Activated CD4-positive, alpha-beta T cell treated with anti-CD3 and anti-CD28 coated beads for 24 hours (primary cell): ENCODE measurements around the gene SCAMP5.

Experiments
- DNase-seq, 2 donors: peaks; one replicate each; pipeline ENCODE4 v3.0.0-alpha.2; 2020; ENCODE audit warnings: low read depth in 2 of 2

SCAMP5 gene

DNA sequence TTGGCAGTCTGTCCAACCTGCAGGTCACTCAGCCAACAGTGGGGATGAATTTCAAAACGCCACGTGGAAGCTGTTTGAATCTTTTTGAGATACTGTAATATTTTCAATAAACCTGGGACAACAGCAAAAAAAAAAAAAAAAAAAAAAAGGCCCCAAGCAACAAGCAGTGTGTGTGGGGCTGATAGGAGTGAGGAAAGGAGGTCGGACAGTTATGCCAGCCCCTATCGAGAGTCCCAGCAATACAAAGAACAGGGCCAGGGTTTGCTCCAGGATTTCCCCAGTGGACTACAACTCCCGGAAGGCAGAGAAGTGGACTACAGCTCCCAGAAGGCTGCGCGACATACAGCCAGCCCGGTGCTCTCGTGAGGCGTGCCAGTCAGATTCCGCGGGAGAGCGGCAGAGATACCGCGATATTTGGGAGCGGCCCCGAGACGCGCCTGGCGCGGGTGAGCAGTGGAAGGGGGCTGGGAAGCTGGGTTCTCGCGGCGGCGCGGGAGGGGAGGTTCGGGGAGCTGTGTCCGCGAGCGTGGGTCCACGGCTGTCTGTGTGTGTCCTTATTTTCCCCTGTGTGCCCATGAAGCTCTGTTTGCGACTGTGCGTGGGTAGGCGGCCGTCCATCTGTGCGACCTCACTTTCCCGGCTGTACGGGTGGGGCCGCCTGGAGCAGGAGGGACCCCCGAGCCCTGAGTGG is 28.0 kb downstream of the SCAMP5 start, which contains the start of gene PPCDC:
Gene PPCDC, plus strand, starts transcription at position 410 of the 691 bp plus-strand sequence. CDS start 4,729 bp downstream, outside the sequence.
- peak; percentile 89 to 92 for DNase-seq

DNA sequence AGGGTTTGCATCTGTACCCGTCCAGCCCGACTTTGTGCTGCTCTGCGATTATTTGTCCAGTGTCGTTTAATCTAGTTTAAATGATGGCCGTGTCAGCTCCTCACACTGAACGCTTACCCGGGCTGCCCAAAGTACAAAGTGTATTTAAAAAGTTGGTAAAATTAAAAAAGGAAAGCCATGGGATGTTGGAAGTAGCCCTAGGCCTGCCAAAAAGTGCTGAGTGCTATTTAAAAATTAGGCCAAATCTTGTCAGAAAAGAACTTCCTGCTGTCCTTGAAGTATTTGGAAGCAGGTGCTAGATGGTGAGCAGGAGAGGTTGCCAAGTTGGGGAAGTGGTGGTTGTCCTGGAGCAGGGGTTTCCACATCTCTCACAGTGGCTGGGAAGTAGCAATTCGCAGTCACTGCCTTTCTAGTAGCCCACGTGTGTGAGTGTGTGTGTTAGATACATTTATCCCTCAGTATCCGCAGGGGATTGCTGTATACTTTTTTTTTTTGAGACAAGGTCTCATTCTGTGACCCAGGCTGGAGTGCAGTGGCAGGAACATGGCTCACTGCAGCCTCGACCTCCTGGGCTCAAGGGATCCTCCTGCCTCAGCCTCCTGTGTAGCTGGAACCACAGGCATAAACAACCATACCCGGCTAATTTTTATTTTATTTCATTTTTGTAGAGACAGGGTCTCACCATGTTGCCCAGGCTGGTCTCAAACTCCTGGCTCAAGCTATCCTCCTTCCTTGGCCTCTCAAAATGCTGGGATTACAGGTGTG is 28.7 kb downstream of the SCAMP5 start:
- DNase-seq: no peak

DNA sequence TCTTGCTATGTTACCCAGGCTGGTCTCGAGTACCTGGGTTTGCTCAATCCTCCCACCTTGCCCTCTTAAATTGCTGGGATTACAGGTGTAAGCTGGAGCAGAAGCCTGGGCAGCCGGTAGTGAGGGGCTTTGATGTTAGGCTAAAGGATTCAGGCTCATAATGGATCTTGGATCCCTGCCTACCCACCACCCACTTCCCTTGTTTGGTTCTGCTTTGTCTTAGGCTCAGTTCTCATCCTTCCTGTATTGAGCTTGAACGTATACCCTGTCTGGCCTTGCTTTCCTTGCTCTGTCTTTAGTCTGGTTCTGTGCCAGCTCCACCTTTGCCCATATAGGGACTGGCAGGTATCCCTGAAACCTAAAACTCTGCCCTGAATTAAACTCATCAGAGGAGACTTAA is 29.7 kb downstream of the SCAMP5 start:
- DNase-seq: no peak

DNA sequence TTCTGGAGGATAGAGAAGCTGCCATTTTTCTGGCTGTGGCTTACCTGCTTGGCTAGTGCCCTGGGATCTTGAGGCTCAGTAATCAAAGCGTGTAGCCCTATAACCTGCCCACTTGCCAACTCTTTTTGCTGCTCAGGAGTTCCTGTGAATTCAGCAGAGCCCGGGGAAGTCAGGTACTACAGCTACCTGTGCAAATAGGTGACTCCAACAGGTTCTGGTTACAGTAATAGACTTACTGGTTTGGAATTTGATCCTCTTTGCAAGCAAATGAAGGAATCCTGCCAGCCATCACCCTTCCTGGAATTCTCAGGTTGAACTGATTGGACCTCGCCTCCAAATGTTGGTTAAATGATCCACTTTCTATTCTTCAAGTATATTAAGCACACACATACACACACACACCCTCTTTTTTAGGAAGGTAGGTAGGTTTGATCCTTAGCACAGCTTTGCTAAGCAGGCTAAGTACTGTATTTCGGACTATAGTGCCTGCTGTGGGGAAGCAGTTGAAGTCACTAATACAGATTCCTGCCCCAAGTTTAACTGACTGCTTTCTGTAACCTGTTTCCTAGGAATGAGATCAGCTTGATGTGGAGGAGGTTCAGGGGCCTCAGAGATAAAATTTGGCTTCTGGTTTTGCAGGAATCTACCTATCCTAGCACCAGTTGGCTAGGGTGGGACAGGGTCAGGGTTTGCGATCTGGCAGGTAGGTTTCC is 30.3 kb downstream of the SCAMP5 start:
- no peak for DNase-seq

DNA sequence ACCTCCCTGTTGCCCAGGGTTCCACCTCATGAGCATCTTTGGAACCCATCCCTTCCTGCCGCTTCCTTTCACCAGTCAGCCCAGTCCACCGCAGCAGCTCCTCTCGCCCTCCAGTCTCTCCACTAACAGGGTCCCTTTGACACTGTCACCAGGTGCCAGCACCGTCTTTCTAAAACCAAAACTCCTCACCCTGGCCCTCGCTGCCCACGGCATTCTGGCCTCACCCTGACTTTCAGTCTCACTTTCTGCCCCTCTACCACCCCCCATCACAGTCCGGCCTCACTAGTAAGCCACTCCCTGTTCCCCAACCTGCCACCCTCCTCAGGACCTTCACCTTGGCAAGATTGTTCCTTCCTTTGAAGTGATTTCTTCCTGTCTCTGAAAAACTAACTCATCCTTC is 32.2 kb downstream of the SCAMP5 start:
- DNase-seq: no peak

DNA sequence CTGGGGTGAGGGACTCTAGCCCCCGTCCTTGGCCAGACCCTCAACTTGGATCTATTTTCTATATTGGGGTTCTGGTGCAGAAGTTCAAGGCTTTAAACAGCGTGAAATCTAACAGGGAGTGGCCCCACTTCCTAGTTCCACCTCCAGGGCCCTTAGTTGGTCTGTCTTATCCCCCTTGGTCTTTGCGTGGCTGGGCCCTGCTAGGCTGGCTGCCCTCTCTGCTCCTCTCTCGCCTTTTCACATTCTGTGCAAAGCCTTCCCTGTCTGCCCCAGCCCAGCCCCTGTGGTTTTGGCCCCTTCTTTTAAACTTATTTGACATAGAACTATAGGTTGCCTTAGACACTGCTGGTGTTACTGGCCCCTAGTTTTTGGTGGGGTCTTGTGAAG is 33.6 kb downstream of the SCAMP5 start:
- DNase-seq: no peak

DNA sequence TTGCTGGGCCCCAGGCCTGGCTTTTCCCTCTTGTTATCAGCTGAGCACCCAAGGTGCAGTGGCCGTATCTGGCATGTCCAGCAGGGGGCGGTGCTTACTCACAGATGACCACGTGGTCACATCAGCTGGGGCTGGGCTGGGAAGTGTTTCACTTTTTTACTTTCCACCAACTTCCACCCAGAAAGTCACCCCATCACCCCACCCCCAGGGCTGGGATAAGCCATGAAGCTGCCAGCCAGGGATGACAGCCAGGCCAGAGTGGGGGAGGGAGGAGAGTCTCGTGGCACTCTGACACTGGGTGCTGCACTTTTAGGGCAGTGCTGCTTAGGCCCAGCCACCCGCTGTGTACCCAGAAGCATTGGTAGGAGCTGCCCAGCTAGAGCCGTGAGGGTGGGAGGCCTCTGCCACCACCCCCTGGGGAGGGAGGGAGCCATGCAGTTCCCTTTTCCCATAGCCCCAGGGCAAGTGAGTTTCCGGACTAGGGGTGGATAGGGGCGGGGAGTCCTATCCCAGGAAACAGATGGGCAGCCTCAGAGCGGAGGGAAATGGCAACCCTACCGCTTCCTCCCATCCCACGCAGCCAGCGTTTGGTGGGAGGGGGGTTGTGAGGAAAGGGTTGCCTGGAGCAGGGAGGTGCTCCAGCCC is 34.1 kb downstream of the SCAMP5 start:
- peak; percentile 78 to 88 for DNase-seq

DNA sequence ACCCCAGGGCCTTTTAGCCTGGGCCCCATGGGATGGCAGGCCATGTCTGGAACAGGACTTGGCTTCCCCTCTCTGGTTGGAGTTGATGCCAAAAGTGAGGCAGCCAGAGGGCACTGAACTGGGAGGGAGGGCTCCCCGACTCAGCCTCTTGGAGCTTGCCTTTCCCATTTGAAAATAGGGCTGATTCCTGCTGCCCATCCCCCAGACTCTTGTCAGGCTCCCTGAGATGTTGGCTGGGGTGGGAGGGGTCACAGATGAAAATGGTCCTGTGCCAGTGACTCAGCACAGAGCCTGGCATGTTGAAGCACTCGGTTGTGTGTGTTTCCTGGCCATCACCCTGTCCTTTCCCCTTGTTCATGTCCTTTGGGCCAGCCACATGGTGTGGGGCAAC is 34.7 kb downstream of the SCAMP5 start:
- no peak for DNase-seq

DNA sequence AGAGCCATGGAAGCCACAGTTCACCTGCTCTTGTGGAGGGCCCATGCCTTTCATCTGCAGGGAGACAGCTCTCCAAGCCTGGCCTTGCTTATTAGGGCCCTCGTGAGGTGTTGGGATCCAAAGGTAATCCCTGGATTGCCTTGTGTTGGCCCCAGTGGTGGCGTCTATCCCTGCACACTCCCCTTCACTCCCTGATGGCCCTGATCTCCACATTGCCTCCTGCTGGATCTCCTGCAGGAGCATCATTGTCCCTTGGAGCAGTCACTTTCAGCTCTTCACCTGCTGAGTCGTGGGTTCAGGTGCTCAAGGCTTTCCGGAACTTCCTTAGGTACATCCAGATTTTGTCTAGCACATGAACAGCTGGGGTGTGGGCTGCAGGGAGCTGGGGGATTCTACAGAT is 35.1 kb downstream of the SCAMP5 start:
- no peak for DNase-seq

DNA sequence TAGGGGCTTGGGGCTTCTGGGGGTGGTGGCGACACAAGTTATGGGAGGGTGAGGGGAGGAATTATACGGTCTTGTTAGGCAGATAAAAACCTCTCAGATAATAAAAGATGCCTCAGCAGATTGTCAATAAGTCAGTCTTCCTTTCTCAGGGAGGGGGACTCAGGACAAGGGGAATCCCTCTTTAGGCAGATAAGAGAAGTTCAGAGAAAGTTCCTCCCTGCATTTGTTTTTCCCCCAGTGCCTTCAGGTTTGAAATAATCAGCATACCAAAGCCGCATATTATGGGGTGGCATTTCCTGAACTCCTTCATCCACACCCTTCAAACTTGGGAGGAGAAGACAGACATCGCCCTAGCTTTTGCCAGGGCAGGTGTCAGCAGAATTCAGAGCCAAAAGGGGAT is 36.5 kb downstream of the SCAMP5 start:
- no peak for DNase-seq

DNA sequence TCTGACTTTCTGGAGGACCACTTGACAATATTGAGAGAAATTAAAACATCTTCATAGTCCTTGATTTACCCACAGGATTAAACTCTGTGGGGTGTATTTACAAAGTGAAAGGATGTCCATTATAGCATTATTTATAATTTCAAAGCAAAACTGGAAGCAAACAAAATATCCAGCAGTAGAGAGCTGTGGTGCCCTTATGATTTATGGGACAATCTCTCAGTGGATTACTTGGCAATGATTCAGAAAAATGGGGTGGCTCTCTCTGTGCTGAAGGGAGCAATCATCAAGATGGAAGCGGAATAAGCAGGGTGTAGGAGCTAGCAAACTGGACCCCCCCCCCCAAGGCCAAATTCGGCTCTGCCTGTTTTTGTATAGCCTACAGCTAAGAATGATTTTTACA is 37.0 kb downstream of the SCAMP5 start:
- no peak for DNase-seq

DNA sequence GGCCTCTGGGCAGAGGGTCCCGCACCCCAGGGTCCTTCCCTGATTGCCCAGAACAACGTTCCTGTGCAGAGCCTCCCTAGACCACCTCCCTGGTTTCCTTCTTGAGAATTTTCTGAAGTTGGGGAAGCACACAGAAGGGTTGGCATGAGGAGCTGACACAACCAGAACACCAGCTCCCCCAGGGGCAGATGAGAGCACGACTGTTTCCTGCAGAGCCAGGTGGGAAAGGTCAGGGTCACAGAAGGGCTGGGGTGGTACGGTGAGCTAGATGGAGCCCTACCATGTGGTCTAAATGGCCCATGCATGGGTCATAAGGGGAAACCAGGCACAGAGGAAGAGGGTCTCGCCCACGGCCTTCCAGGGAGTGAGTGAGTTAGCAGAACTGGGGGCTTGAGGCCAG is 38.4 kb downstream of the SCAMP5 start:
- DNase-seq: no peak

DNA sequence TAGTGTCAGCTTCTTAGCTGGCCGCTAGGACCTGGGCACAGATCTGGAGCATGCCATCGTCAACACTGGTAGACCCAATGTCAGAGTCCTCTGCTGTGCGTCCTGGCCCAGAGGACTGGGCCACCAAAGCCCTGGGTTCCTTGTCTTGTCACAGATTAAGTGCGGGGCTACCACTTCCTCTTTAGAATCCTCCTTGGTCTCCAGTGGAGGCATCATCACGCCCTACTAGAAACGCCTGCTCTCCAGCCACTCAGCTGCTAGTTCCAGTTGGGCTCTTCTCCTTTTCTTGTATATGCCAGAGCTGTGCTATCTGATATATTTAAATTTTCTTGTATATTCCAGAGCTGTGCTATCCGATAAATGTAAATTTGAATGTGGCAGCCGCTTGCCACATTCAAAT is 39.3 kb downstream of the SCAMP5 start:
- DNase-seq: no peak

DNA sequence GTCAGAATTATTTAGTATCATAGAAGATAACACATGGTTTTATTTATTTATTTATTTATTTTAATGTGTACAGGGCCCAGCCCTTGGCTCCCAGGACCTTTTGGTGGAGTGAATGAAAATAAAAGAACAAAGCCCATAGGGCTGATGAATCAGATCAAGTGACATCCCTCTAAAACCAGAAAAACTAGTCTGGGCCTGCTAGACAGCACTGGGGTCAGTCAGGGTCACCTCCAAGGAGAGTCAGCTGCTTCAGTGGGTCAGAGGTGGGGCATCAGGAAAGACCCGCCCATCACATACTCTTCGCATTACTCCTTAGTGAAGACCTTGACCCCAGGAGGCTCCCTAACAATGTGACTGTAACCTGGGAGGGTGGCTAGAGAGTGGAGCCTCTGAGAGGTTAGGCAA is 40.9 kb downstream of the SCAMP5 start:
- DNase-seq: no peak

DNA sequence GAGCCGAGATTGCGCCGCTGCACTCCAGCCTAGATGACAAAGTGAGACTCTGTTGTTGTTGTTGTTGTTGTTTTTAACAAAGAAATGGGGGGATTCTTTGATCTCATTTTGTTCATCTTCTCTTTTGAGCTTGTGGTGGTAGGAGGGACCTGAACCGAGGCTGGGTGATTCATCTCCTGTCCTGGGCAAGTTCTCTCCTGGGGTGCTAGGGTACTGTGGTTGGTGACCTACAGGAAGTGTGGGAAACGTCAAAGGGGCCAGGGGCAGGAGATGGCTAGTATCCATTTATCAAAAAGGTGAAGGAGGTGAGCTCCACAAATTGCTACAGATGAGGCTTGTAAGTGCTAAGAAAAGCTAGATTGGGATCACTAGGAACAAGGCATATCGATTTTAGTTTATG is 42.3 kb downstream of the SCAMP5 start:
- no peak for DNase-seq

DNA sequence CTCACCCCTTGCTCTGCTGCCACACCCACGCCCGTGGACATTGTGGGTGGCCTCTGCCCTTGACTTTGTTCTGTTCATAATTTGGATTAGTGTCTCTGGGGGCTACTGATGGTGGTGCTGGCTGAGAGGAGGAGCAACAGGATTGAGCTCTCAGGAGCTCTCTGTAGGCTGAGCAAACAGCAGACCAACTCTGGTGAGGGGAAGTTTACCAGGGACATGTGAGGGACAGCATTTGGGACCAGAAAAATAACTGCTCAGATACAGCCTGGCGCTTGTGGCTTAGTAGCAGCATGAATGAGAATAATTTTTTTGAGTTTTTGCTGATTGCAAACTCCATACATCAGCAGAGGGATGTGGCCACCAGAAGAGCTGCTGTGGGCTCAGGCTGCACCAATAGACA is 42.9 kb downstream of the SCAMP5 start:
- no peak for DNase-seq

DNA sequence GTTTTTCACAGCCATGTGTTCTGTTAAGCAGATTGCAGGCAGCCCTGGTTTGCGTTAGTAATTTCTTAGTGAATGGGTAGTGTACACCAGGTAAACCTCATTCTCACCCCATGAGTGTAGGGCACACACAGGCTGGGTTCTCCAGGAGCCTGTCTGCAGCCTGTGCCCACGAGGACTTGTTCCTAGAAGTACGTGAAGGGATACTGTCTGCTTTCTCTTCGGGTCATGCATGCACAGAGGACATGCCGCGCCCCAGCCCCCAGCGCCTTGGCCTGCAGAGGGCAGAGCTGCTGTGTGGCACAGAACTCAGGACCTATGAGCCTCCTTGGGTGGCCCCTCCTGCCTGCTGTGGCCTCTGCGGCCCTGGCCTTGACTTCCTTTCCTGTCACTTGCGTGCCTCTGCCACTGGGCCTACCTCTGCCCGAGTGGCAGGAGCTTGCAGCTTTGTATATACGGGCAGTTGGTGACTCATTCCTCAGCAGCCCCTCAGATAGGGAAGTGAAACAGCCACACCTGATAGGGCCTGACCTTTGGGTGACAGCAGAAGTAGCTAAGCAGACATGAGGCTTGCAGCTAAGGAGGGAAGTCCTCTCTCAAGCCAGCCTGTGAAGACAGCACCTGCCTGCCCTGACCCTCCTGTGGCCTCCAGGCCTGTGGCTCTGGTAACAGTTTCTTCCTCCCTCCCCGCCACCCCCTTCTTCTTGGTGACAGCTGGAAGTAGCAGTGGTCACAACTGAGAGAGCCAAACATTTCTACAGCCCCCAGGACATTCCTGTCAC is 47.6 kb downstream of the SCAMP5 start:
- peak in 1 of 2 donors; percentile 26 for DNase-seq

DNA sequence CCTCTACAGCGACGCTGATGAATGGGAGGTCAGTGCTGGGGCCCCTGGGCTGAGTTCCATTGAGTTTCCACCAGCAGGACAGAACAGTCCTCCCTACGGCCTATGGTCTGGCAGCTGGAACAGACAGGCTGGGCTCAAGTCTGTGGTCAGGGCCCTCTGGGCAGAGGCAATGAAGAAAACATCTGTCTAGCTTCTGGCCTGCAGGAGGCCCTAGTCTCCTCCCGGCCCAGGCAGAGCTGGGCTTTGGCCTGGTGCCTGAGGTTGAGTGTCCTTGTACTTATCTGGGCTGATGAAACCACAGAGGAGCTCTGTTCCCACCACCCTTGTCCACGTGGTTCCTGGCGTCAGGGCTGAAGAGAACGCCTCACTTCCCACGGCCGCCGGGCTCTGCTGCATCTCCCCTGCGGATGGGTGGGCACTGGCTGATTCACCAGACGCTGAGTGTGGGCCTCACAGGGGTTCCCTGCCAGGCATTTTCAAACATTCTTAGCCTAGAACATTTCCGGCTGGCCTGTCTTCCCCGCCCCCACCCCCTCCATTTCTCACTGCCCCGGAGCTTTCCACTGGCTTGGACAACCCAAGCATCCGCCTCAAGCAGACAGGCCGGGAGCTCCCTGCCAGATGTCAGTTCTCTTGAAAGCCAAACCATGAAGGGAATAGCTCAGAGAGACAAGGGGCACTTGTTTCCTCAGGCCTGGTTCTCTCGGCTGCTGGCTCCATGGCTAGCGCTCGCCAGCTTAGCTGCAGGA is 48.3 kb downstream of the SCAMP5 start:
- no peak for DNase-seq

DNA sequence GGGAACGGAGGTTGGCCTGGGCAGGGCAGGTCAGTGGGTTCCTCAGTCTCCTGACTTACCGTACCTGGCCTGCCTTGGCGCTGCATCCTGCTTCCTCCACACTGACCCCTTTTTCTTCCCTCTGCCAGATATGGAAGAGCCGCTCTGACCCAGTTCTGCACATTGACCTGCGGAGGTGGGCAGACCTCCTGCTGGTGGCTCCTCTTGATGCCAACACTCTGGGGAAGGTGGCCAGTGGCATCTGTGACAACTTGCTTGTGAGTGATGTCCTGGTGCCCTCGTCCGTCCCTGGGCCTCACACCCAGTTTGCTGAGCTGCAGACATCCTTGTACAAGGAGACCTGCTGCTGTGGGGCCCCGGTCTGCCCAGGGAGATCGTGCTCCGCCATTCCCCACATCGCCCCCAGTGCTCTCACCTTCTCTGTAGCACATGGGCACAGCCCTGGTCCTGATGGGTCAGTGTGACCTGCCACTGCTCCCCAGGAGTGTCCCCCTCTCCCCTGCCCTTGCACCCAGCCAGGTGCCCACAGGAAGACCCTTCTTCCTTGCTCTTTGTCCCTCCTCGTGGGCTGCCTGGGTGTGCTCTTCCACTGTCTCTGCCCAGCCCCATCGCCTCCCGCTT is 49.0 kb downstream of the SCAMP5 start:
- DNase-seq: no peak

DNA sequence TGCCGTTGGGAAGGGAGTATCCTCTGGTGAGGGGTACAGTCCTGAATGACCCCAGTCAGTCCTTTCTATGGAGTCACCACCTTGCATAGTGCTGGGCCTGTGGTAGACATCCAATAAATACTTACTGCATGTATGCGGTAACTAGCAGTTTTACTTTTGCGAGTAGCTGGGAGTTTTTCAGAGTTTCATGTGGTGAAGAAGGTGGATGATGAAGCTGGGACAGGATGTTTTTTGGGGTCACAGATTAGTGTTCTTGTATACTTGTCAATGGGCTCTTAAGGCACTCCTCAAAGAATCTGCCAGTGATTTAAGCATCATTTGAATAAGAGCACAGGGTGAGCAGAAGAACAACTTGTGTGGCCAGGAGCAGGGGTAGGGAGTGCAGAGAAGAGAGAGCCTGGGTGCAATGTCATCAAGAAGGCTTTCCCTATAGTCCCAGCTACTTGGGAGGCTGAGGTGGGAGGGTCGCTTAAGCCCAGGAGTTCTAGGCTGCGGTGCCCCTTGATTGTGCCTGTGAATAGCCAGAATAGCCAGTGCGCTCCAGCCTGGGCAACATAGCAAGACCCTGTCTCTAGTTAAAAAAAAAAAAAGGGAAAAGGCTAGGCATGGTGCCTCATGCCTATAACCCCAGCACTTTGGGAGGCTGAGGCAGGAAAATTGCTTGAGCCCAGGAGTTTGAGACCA is 50.1 kb downstream of the SCAMP5 start:
- no peak for DNase-seq
